ENCODE measurements around the gene IL1RAPL2.

GRCh38 chrX:104877504-104877903 is 311.5 kb downstream of the IL1RAPL2 start:
- TF ChIP-seq CTCF (IDR thresholded peaks at IDR 0.05; ENCODE audit: low read depth, low read length) (no peak), POLR2A (IDR thresholded peaks at IDR 0.05; ENCODE audit: extremely low read depth, insufficient read length) (no peak), MYC (IDR thresholded peaks at IDR 0.05; ENCODE audit: low read depth, low read length) (no peak)
- TF ChIP-seq, protein P1, sequence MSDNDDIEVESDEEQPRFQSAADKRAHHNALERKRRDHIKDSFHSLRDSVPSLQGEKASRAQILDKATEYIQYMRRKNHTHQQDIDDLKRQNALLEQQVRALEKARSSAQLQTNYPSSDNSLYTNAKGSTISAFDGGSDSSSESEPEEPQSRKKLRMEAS (IDR thresholded peaks at IDR 0.05; ENCODE audit: low read depth, low read length) = no peak

Data from NB4 (cell line).